Fibroblast of pulmonary artery (primary cell): ENCODE data around the gene YARS1.

Experiments
- DNase-seq: peaks from one replicate; pipeline ENCODE4 v3.0.0-alpha.2; 2010; ENCODE audit warnings: low read depth
- H3K4me3 ChIP-seq: replicated peaks from 2 replicates; pipeline ENCODE4 v1.5.1; 2011; ENCODE audit warnings: low read depth, mild to moderate bottlenecking, control low read depth, low read length, moderate library complexity
- TF ChIP-seq, protein P1 (sequence below): IDR thresholded peaks from 2 replicates; pipeline ENCODE4 v1.5.1; 2011; ENCODE audit warnings: mild to moderate bottlenecking, control low read depth, low read length, inconsistent platforms; ENCODE audit errors: missing control alignments

The YARS1 gene

GRCh38 chr1:32775640-32776337 lies 41.4 kb downstream of the YARS1 start:
- TF ChIP-seq, protein P1, sequence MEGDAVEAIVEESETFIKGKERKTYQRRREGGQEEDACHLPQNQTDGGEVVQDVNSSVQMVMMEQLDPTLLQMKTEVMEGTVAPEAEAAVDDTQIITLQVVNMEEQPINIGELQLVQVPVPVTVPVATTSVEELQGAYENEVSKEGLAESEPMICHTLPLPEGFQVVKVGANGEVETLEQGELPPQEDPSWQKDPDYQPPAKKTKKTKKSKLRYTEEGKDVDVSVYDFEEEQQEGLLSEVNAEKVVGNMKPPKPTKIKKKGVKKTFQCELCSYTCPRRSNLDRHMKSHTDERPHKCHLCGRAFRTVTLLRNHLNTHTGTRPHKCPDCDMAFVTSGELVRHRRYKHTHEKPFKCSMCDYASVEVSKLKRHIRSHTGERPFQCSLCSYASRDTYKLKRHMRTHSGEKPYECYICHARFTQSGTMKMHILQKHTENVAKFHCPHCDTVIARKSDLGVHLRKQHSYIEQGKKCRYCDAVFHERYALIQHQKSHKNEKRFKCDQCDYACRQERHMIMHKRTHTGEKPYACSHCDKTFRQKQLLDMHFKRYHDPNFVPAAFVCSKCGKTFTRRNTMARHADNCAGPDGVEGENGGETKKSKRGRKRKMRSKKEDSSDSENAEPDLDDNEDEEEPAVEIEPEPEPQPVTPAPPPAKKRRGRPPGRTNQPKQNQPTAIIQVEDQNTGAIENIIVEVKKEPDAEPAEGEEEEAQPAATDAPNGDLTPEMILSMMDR, result no peak
- no peak overlapping the region for H3K4me3 ChIP-seq
- no peak for DNase-seq

DNA sequence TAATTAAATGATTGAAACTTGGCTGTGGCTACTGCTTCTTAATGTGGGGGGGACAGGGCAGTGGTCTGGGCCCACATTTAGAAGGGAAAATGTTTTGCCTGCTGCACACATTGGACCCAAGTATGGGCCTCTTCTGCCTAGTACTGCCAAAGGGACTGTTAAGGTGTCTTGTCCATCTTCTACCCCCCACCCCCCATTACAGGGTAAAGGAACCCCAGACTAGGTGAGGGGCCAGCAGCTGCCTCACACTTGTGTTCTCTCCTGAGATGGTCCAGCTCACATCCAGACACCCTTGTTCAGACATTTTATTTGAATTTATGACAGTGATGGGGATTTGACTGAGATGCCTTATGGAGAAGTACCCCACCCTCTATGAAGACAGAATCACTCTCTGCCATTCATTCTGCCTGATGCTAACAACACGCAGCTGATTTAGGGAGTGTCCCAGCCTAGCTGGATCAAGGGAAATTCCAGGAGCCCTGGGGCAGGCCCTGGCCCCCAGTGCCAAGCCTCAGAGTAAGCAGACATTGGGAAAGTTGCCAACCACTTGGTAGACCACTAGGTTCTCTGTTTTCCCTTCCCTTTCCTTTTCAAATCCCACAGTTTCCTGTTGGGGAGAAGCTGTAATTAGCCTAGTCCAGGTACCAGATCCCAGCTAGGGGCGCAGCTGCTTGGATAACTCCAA lies 42.1 kb downstream of the YARS1 start:
- DNase-seq, result peak; percentile 56
- no peak overlapping the region for H3K4me3 ChIP-seq
- TF ChIP-seq, protein P1, result no peak

GRCh38 chr1:32774464-32774808 lies 42.7 kb downstream of the YARS1 start:
- no peak for DNase-seq
- TF ChIP-seq, protein P1, result no peak
- H3K4me3 ChIP-seq, result no peak overlapping the region

- H3K4me3 ChIP-seq, result no peak overlapping the region
- DNase-seq, result no peak
- TF ChIP-seq, protein P1, result no peak
Measured at GRCh38 chr1:32773764-32774463, 43.2 kb downstream of the YARS1 start.

DNA sequence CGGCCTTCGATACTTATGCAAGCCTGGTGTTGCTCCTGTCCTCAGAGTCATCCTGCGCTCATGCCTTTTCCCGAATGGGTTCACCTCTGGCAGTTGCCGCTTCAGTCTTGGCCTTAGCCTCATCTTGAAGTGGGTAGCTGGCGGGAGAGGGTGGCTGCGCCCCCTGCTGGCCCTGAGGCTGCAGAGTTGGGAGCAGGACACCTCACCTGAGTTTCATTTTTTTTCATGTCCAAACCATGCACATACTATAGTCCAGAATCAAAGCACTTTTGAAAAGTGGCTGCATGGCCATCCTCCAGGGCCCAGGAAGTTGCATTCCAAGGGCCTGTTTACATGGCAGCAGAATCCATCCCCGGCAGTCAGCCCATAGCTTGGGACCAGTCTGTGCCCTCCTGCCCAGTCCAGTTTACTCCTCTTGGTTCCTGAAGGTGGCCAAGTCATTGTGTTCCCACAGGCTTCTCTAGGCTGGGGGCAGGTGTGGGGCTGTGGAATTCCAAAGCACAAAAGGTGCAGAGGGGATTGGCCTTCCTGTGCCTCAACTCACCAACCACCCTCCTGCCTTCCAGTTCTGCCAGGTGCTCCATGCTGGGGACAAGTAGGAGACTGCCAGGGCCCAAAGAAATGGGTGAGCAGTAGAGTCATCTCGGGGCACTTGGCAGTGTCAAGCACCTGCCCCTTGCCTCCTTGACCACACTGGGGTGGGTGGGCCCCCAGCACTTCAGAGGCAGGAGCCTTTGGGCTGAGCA lies 44.0 kb downstream of the YARS1 start:
- DNase-seq, result peak; percentile 80
- no peak overlapping the region for H3K4me3 ChIP-seq
- TF ChIP-seq, protein P1, result peak; percentile 98

GRCh38 chr1:32772281-32773017 lies 44.7 kb downstream of the YARS1 start:
- TF ChIP-seq, protein P1, result no peak
- DNase-seq, result no peak
- H3K4me3 ChIP-seq, result no peak overlapping the region
